H1 (cell line): ENCODE data around the gene SLC5A10.
"Not testable (repeated sequence)": the region's sequence is repeated elsewhere in the genome, so short reads cannot be mapped to it uniquely, and the experiment has no call there.

Experiments
- CTCF ChIP-seq, 3 experiments: IDR thresholded peaks; 1 replicate in 2 of 3; 2 replicates in 1 of 3; pipeline versions ENCODE4 v1.5.1 to v1.6.1; 2011; ENCODE audit warnings: low read length in 3 of 3, mild to moderate bottlenecking in 3 of 3, inconsistent platforms in 2 of 3, low read depth in 1 of 3, moderate library complexity in 1 of 3; ENCODE audit not compliant: insufficient read depth in 1 of 3; ENCODE audit errors: control extremely low read depth in 1 of 3
- EP300 ChIP-seq, 2 experiments: IDR thresholded peaks; 1 replicate in 1 of 2; 2 replicates in 1 of 2; pipeline ENCODE4 v1.6.1; 2011 to 2012; ENCODE audit warnings: low read depth in 2 of 2, low read length in 2 of 2, mild to moderate bottlenecking in 2 of 2, borderline replicate concordance in 1 of 2, inconsistent platforms in 1 of 2, moderate library complexity in 1 of 2

- not testable (repeated sequence) for TF ChIP-seq EP300 (IDR thresholded peaks at IDR 0.05; ENCODE audit: borderline replicate concordance in 1 of 2, low read depth in 2 of 2, low read length in 2 of 2); CTCF (IDR thresholded peaks at IDR 0.05; ENCODE audit: control extremely low read depth in 1 of 3, insufficient read depth in 1 of 3, low read depth in 1 of 3, low read length in 3 of 3)
These were observed 84.2 kb downstream of the SLC5A10 start for GRCh38 chr17:19036186-19036585.
